Heart right ventricle (tissue), 16 donors: ENCODE data around the gene ADD3. TPM values are rescaled to one million over a fixed set of nuclear protein-coding genes. Genes with fewer than 3 reads are reported as not detected.
A peak's percentile ranks its signal among the peaks of the same experiment; 100 is the strongest.

Source experiments
- ATAC-seq, 8 donors: fragments of 200-7000 bp; cut with Tn5 transposase; one replicate each; pipeline ENCODE4 v1.9.1; 2020; ENCODE audit warnings: mild to moderate bottlenecking in 8 of 8, moderate library complexity in 8 of 8, moderate number of reproducible peaks in 1 of 8
- DNase-seq, 2 donors: peaks; one replicate each; pipeline ENCODE4 v3.0.0-alpha.2; 2020
- H3K27ac ChIP-seq, 10 donors: fragments of 200-600 bp; sonication (generic) in 2 of 10; one replicate each; pipeline versions ENCODE4 v1.5.0 to v1.8.0; 2020 to 2022; ENCODE audit warnings: mild to moderate bottlenecking in 3 of 10
- H3K27me3 ChIP-seq, 7 donors: fragments of 200-600 bp; one replicate each; pipeline ENCODE4 v1.8.0; 2021 to 2022; ENCODE audit warnings: mild to moderate bottlenecking in 2 of 7
- H3K36me3 ChIP-seq, 9 donors: fragments of 200-600 bp; sonication (generic) in 1 of 9; one replicate each; pipeline versions ENCODE4 v1.5.0 to v1.8.0; 2020 to 2022; ENCODE audit warnings: mild to moderate bottlenecking in 2 of 9
- H3K4me1 ChIP-seq, 9 donors: fragments of 200-600 bp; sonication (generic) in 1 of 9; one replicate each; pipeline versions ENCODE4 v1.5.0 to v1.8.0; 2020 to 2022; ENCODE audit warnings: mild to moderate bottlenecking in 4 of 9
- H3K4me3 ChIP-seq, 10 donors: fragments of 200-600 bp; sonication (generic) in 2 of 10; one replicate each; pipeline versions ENCODE4 v1.5.0 to v1.8.0; 2020 to 2022; ENCODE audit warnings: mild to moderate bottlenecking in 7 of 10, moderate library complexity in 2 of 10
- H3K9me3 ChIP-seq, 11 donors: fragments of 200-600 bp in 10 of 11; sonication (generic) in 2 of 11; one replicate each; pipeline versions ENCODE4 v1.5.0 to v1.8.0; 2013 to 2022; ENCODE audit warnings: mild to moderate bottlenecking in 2 of 11, control low read depth in 1 of 11, moderate library complexity in 1 of 11
- CTCF ChIP-seq, 9 donors: fragments of 200-600 bp; sonication (generic) in 2 of 9; IDR thresholded peaks; one replicate each; pipeline versions ENCODE4 v1.5.0 to v1.8.0; 2021 to 2022; ENCODE audit warnings: antibody characterized with exemption in 9 of 9, mild to moderate bottlenecking in 5 of 9, moderate library complexity in 1 of 9
- WGBS, 2 donors: extraction: QIAGEN DNeasy Blood & Tissue Kit; methylation state at CpG; one replicate each; pipeline ENCODE4 v1.1.7; 2013; ENCODE audit warnings: inconsistent platforms in 1 of 2; 5-methylcytosine and 5-hydroxymethylcytosine counted together
- intact Hi-C, 10 donors: fragments of 100-400 bp; cut with DNase I; formaldehyde crosslinking; loops; one replicate each; pipeline versions ENCODE4 v1.11.1 to v1.14.2; 2022
- polyA plus RNA-seq, 2 donors: library from polyadenylated mRNA; stranded (reverse); fragments of 200-250 nt; gene quantifications; one replicate each; pipeline ENCODE4 v1.2.3, GENCODE V29; 2013
- total RNA-seq, 10 donors: library from RNA; stranded (reverse); fragmentation: NEBNext Ultra II Directional in 3 of 10; extraction: Animal tissue kit (Norgen Biotek cat#: 25700) in 3 of 10; gene quantifications; one replicate each; pipeline versions ENCODE4 v1.2.1 to v1.2.4, GENCODE V29; 2021 to 2023
- donor health status: Arrhythmogenic right ventricular cardiomyopathy.
- donor health status: ischemic (EF 13 %, LVEDD 7.1; RV severe dilation, severe dysfunction).
- donor health status: healthy with polysubstance abuse.
- donor health status: DM: no; HTN: yes; CAD: no.
- donor health status: DM: no; HTN: no; CAD: no.
- donor health status: ischemic (EF 25% LVEDD 6.9; RV normal size, moderate dysfunction).
- donor health status: ischemic (EF 25% LVEDD 5.7; RV mildly dilated, moderate dysfunction).
- donor health status: healthy.
- donor health status: DM: yes; HTN: yes; CAD: no.
- donor health status: Ischemic cardiomyopathy.
- donor health status: ischemic (EF 35%, LVEDD 5.7; RV mildly dilated, moderate dysfunction).
- donor health status: nonischemic (EF 11% LVEDD 7.7; RV severe dilation, severe dysfunction).
- donor health status: DM: yes; HTN: yes; CAD: no.
- donor health status: PGD.
- donor health status: ischemic (EF 29% LVEDD 5.4; RV normal size, mild dysfunction).
- donor health status: nonischemic (EF 23%, LVEDD 6.1; RV moderate dilation, normal function).

Gene ADD3
- total and polyA plus RNA-seq, 12 donors, result 28.0 to 106 (median 87.8) TPM

- intact Hi-C loops, result loop anchor here in 7 of 10 donors (5.0 to 10.0 kb wide), 3 partner anchors 60 to 400 kb away; partner anchors contain the start of gene MXI1 (in 7 of the 7)
Observed at GRCh38 chr10:110144507-110144906, 136.7 kb downstream of the ADD3 start.

GRCh38 chr10:110147961-110148360, 140.2 kb downstream of the ADD3 start:
- no peak overlapping the region for H3K4me3 ChIP-seq
- peaks cover 0 to 10% (median 0%) of the 10 kb centered on the region in 9 donors for H3K4me1 ChIP-seq
- intact Hi-C loops, result loop anchor here in 3 of 10 donors (10.0 kb wide), 2 partner anchors 57 to 397 kb away; partner anchors contain the start of gene MXI1 (in 1 of the 3)
- no peak for ATAC-seq
- H3K9me3 ChIP-seq, result no peaks in the 10 kb centered on the region
- H3K27me3 ChIP-seq, result peaks cover 0 to 21% (median 0%) of the 10 kb centered on the region in 7 donors
- 50 to 63% methylated on average over 8 of the region's 8 CpGs for WGBS, 2 donors
- TF ChIP-seq CTCF (IDR thresholded peaks at IDR 0.05), result no peak
- no peak overlapping the region for H3K27ac ChIP-seq
- no peak for DNase-seq
- no peaks in the 10 kb centered on the region for H3K36me3 ChIP-seq

More at GRCh38 chr10:110144507-110144906, 136.7 kb downstream of the ADD3 start:
- Histone ChIP-seq H3K9me3 (no peaks in the 10 kb centered on the region), H3K4me3 (no peak overlapping the region), H3K4me1 (peaks cover 0 to 23% (median 18%) of the 10 kb centered on the region in 9 donors), H3K36me3 (peaks cover 0 to 5% (median 0%) of the 10 kb centered on the region in 9 donors), H3K27me3 (no peaks in the 10 kb centered on the region), H3K27ac (no peak overlapping the region)
- DNase-seq (no peak), ATAC-seq (no peak)
- TF ChIP-seq CTCF (IDR thresholded peaks at IDR 0.05), result no peak
- WGBS, 2 donors, result 74 to 77% methylated on average over 1 of the region's 1 CpG

- intact Hi-C loops, result loop anchor here in 3 of 10 donors (10.0 kb wide), 2 partner anchors 56 to 396 kb away; partner anchors contain the start of gene MXI1 (in 1 of the 3)
- H3K27me3 ChIP-seq, result peaks cover 0 to 26% (median 0%) of the 10 kb centered on the region in 7 donors
- TF ChIP-seq CTCF (IDR thresholded peaks at IDR 0.05), result no peak
- WGBS, 2 donors, result 78 to 82% methylated on average over 8 of the region's 8 CpGs
- no peak overlapping the region for H3K4me3 ChIP-seq
- DNase-seq, result no peak
- no peaks in the 10 kb centered on the region for H3K36me3 ChIP-seq
- peaks cover 0 to 10% (median 0%) of the 10 kb centered on the region in 9 donors for H3K4me1 ChIP-seq
- peak in 1 of 8 donors; percentile 13 for ATAC-seq
- no peaks in the 10 kb centered on the region for H3K9me3 ChIP-seq
- no peak overlapping the region for H3K27ac ChIP-seq
Observed at GRCh38 chr10:110149259-110149658, 141.5 kb downstream of the ADD3 start.

- TF ChIP-seq CTCF (IDR thresholded peaks at IDR 0.05), result no peak
- no peak for DNase-seq
- Histone ChIP-seq H3K36me3 (no peaks in the 10 kb centered on the region), H3K27ac (no peak overlapping the region), H3K4me1 (peaks cover 0 to 10% (median 0%) of the 10 kb centered on the region in 9 donors), H3K9me3 (no peaks in the 10 kb centered on the region), H3K4me3 (no peak overlapping the region), H3K27me3 (peaks cover 0 to 34% (median 0%) of the 10 kb centered on the region in 7 donors)
- intact Hi-C loops, result loop anchor here in 1 of 10 donors (5.0 kb wide), 1 partner anchor 37 kb away; no protein-coding TSS in a partner anchor
- no peak for ATAC-seq
- WGBS, 2 donors, result 93 to 94% methylated on average over 4 of the region's 4 CpGs
Observed at GRCh38 chr10:110150046-110150445, 142.3 kb downstream of the ADD3 start.
